ENCODE results near the gene PEA15.

The PEA15 gene

GRCh38 chr1:160211046-160211790 lies 6.0 kb downstream of the PEA15 start:
- TF ChIP-seq MAX (IDR thresholded peaks at IDR 0.05; ENCODE audit: low read depth, low read length), result no peak
- TF ChIP-seq, protein P1, sequence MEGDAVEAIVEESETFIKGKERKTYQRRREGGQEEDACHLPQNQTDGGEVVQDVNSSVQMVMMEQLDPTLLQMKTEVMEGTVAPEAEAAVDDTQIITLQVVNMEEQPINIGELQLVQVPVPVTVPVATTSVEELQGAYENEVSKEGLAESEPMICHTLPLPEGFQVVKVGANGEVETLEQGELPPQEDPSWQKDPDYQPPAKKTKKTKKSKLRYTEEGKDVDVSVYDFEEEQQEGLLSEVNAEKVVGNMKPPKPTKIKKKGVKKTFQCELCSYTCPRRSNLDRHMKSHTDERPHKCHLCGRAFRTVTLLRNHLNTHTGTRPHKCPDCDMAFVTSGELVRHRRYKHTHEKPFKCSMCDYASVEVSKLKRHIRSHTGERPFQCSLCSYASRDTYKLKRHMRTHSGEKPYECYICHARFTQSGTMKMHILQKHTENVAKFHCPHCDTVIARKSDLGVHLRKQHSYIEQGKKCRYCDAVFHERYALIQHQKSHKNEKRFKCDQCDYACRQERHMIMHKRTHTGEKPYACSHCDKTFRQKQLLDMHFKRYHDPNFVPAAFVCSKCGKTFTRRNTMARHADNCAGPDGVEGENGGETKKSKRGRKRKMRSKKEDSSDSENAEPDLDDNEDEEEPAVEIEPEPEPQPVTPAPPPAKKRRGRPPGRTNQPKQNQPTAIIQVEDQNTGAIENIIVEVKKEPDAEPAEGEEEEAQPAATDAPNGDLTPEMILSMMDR (IDR thresholded peaks at IDR 0.05; ENCODE audit: low read depth, low read length), result no peak
- no peak for TF ChIP-seq MYC (IDR thresholded peaks at IDR 0.05; ENCODE audit: low read depth, low read length)
- TF ChIP-seq POLR2A (IDR thresholded peaks at IDR 0.05; ENCODE audit: extremely low read depth, insufficient read length), result no peak
- H3K4me3 ChIP-seq (ENCODE audit: low read depth, low read length), result no peak overlapping the region
- DNase-seq (ENCODE audit: low read depth), result peak; percentile 12

DNA sequence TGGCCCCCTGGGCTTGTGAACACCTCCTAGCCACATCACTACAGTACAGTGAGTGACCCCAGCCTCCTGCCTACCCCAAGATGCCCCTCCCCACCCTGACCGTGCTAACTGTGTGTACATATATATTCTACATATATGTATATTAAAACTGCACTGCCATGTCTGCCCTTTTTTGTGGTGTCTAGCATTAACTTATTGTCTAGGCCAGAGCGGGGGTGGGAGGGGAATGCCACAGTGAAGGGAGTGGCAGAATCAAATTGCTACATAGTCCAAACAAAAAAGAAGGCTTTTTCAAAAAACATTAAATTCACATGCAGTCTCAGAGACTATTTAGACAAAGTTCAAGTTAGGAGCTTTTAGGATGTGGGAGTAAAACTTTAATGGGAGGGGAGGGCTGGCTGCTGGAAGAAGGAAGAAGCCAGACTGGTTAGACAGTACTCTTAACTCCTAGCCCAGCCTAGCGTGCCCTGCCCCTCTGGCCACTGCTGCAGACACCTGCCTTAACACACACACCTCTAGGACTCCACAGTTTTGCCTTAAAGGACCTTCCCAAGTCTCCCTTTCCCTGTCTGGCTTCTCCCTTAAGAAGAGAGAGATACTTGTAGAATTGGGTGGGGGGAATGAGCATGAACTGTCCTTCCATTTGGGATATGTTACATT lies 9.4 kb downstream of the PEA15 start:
- TF ChIP-seq, protein P1 (IDR thresholded peaks at IDR 0.05; ENCODE audit: low read depth, low read length), result no peak
- TF ChIP-seq MAX (IDR thresholded peaks at IDR 0.05; ENCODE audit: low read depth, low read length), result no peak
- no peak overlapping the region for H3K4me3 ChIP-seq (ENCODE audit: low read depth, low read length)
- DNase-seq (ENCODE audit: low read depth), result no peak

DNA sequence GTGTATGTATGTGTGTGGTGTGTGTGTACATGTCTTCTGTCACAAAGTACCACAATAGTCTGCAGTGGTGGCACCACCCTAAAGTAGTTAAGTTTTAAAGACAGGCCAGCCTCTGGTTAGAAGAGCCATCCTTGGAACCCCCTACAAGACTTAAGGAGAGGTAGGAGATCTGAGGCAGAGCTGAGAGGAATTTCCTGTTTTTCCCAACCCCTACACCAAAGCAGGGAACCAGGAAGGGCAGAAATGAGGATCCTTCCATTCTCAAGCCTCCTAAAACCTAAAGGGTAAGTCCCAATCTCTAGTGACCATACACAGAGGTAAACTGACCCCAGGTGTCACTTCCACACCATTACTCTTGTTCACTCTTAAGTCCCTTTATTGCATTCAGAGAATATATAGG lies 11.1 kb downstream of the PEA15 start:
- no peak overlapping the region for H3K4me3 ChIP-seq (ENCODE audit: low read depth, low read length)
- TF ChIP-seq MYC (IDR thresholded peaks at IDR 0.05; ENCODE audit: low read depth, low read length) (no peak), MAX (IDR thresholded peaks at IDR 0.05; ENCODE audit: low read depth, low read length) (no peak), POLR2A (IDR thresholded peaks at IDR 0.05; ENCODE audit: extremely low read depth, insufficient read length) (no peak)
- TF ChIP-seq, protein P1 (IDR thresholded peaks at IDR 0.05; ENCODE audit: low read depth, low read length), result no peak
- DNase-seq (ENCODE audit: low read depth), result no peak

- TF ChIP-seq POLR2A (IDR thresholded peaks at IDR 0.05; ENCODE audit: extremely low read depth, insufficient read length) (no peak), MAX (IDR thresholded peaks at IDR 0.05; ENCODE audit: low read depth, low read length) (no peak), MYC (IDR thresholded peaks at IDR 0.05; ENCODE audit: low read depth, low read length) (no peak)
- TF ChIP-seq, protein P1 (IDR thresholded peaks at IDR 0.05; ENCODE audit: low read depth, low read length), result no peak
Observed at GRCh38 chr1:160217481-160218051, 12.4 kb downstream of the PEA15 start.

GRCh38 chr1:160219062-160219929 lies 14.1 kb downstream of the PEA15 start:
- no peak overlapping the region for H3K4me3 ChIP-seq (ENCODE audit: low read depth, low read length)
- DNase-seq (ENCODE audit: low read depth), result peak; percentile 30
- TF ChIP-seq, protein P1 (IDR thresholded peaks at IDR 0.05; ENCODE audit: low read depth, low read length), result peak; percentile 15
- no peak for TF ChIP-seq MYC (IDR thresholded peaks at IDR 0.05; ENCODE audit: low read depth, low read length)

More at GRCh38 chr1:160217481-160218051, 12.4 kb downstream of the PEA15 start:
- H3K4me3 ChIP-seq (ENCODE audit: low read depth, low read length), result no peak overlapping the region
- DNase-seq (ENCODE audit: low read depth), result no peak
